Liver (tissue), 9 donors: ENCODE data around the gene CMIP. TPM values are rescaled to one million over a fixed set of nuclear protein-coding genes. Genes with fewer than 3 reads are reported as not detected.
"Not testable (repeated sequence)": the region's sequence is repeated elsewhere in the genome, so short reads cannot be mapped to it uniquely, and the experiment has no call there.

Experiments
- DNase-seq: peaks from one replicate; pipeline ENCODE4 v3.0.0-alpha.2; 2017; ENCODE audit warnings: low spot score
- H3K27ac ChIP-seq, 2 donors: one replicate each; pipeline ENCODE4 v1.7.0; 2013; ENCODE audit warnings: inconsistent platforms in 2 of 2, low read length in 2 of 2, control low read depth in 1 of 2, low read depth in 1 of 2, mild to moderate bottlenecking in 1 of 2
- H3K27me3 ChIP-seq, 4 donors: one replicate each; pipeline versions ENCODE4 v1.6.1 to v1.7.0; 2013; ENCODE audit warnings: low read length in 3 of 4, inconsistent platforms in 1 of 4, mild to moderate bottlenecking in 1 of 4, moderate library complexity in 1 of 4; ENCODE audit not compliant: control insufficient read depth in 4 of 4, insufficient read depth in 4 of 4
- H3K36me3 ChIP-seq, 4 donors: one replicate each; pipeline versions ENCODE4 v1.6.1 to v1.7.0; 2013; ENCODE audit warnings: low read length in 3 of 4, mild to moderate bottlenecking in 3 of 4, low read depth in 1 of 4, moderate library complexity in 1 of 4; ENCODE audit not compliant: control insufficient read depth in 4 of 4, insufficient read depth in 3 of 4
- H3K4me1 ChIP-seq, 4 donors: one replicate each; pipeline versions ENCODE4 v1.6.1 to v1.7.0; 2013; ENCODE audit warnings: low read length in 3 of 4, mild to moderate bottlenecking in 3 of 4, moderate library complexity in 1 of 4; ENCODE audit not compliant: control insufficient read depth in 4 of 4, insufficient read depth in 4 of 4
- H3K4me3 ChIP-seq, 3 donors: one replicate each; pipeline versions ENCODE4 v1.6.1 to v1.7.0; 2013; ENCODE audit warnings: low read length in 3 of 3, control low read depth in 1 of 3, low read depth in 1 of 3, mild to moderate bottlenecking in 1 of 3
- H3K9ac ChIP-seq, 2 donors: one replicate each; pipeline ENCODE4 v1.7.0; 2013; ENCODE audit warnings: low read length in 2 of 2, mild to moderate bottlenecking in 2 of 2, moderate library complexity in 2 of 2, control low read depth in 1 of 2, low read depth in 1 of 2
- H3K9me3 ChIP-seq, 4 donors: one replicate each; pipeline versions ENCODE4 v1.6.1 to v1.7.0; 2013; ENCODE audit warnings: low read length in 3 of 4; ENCODE audit not compliant: control insufficient read depth in 4 of 4
- EGR1 ChIP-seq, 2 donors: IDR thresholded peaks; 2 replicates each; pipeline ENCODE4 v1.6.1; 2016 to 2018; ENCODE audit warnings: antibody characterized with exemption in 2 of 2, low read depth in 2 of 2
- FOXA1 ChIP-seq: IDR thresholded peaks from 2 replicates; pipeline ENCODE4 v1.6.1; 2016; ENCODE audit warnings: antibody characterized with exemption
- FOXA2 ChIP-seq: IDR thresholded peaks from 2 replicates; pipeline ENCODE4 v1.6.1; 2016; ENCODE audit warnings: antibody characterized with exemption
- GABPA ChIP-seq, 2 donors: IDR thresholded peaks in 1 of 2; conservative IDR thresholded peaks in 1 of 2; 2 replicates each; pipeline ENCODE4 v1.6.1; 2016; ENCODE audit warnings: antibody characterized with exemption in 2 of 2, mild to moderate bottlenecking in 1 of 2, moderate library complexity in 1 of 2
- HNF4A ChIP-seq, 2 donors: conservative IDR thresholded peaks; 2 replicates each; pipeline ENCODE4 v1.6.1; 2016; ENCODE audit warnings: antibody characterized with exemption in 2 of 2, mild to moderate bottlenecking in 2 of 2
- HNF4G ChIP-seq: IDR thresholded peaks from 2 replicates; pipeline ENCODE4 v1.6.1; 2016; ENCODE audit warnings: antibody characterized with exemption
- JUND ChIP-seq, 2 donors: IDR thresholded peaks; 2 replicates each; pipeline ENCODE4 v1.6.1; 2016; ENCODE audit warnings: antibody characterized with exemption in 2 of 2
- RAD21 ChIP-seq, 2 donors: IDR thresholded peaks; 2 replicates each; pipeline ENCODE4 v1.6.1; 2016; ENCODE audit warnings: antibody characterized with exemption in 2 of 2, mild to moderate bottlenecking in 2 of 2
- REST ChIP-seq: IDR thresholded peaks from 2 replicates; pipeline ENCODE4 v1.6.1; 2016; ENCODE audit warnings: antibody characterized with exemption, mild to moderate bottlenecking
- RXRA ChIP-seq, 2 donors: IDR thresholded peaks; 2 replicates each; pipeline ENCODE4 v1.6.1; 2017 to 2018; ENCODE audit warnings: antibody characterized with exemption in 2 of 2, mild to moderate bottlenecking in 1 of 2
- SP1 ChIP-seq: IDR thresholded peaks from 2 replicates; pipeline ENCODE4 v1.6.1; 2018; ENCODE audit warnings: antibody characterized with exemption, mild to moderate bottlenecking
- TAF1 ChIP-seq: conservative IDR thresholded peaks from 2 replicates; pipeline ENCODE4 v1.6.1; 2016; ENCODE audit warnings: antibody characterized with exemption, mild to moderate bottlenecking
- YY1 ChIP-seq: IDR thresholded peaks from 2 replicates; pipeline ENCODE4 v1.6.1; 2016; ENCODE audit warnings: antibody characterized with exemption, mild to moderate bottlenecking
- WGBS: extraction: QIAGEN DNeasy Blood & Tissue Kit; methylation state at CpG from one replicate; pipeline ENCODE4 v1.1.7; 2013; 5-methylcytosine and 5-hydroxymethylcytosine counted together
- polyA plus RNA-seq, 2 donors: library from polyadenylated mRNA; stranded (reverse) in 1 of 2; unstranded in 1 of 2; fragments of 200-250 nt in 1 of 2; fragments of >200 nt in 1 of 2; fragmentation: Nextera tagmentation in 1 of 2; extraction: Ambion mirVana in 1 of 2; gene quantifications; one replicate each; pipeline versions ENCODE4 v1.2.1 to v1.2.3, GENCODE V29; 2013 to 2015
- total RNA-seq, 2 donors: library from RNA; depleted of rRNA; stranded (reverse); fragments of >200 nt; gene quantifications; one replicate each; pipeline ENCODE4 v1.2.3, GENCODE V29; 2014
- TF ChIP-seq, protein P1 (sequence below): IDR thresholded peaks from 2 replicates; pipeline ENCODE4 v1.6.1; 2016; ENCODE audit warnings: antibody characterized with exemption
- TF ChIP-seq, protein P2 (sequence below): IDR thresholded peaks from 2 replicates; pipeline ENCODE4 v1.6.1; 2016; ENCODE audit warnings: antibody characterized with exemption
- TF ChIP-seq, protein P3 (sequence below): IDR thresholded peaks from 2 replicates; pipeline ENCODE4 v1.6.1; 2016; ENCODE audit warnings: antibody characterized with exemption
- donor health status: healthy.
- donor health status: healthy.
- donor health status: healthy.
- donor health status: healthy.
- donor health status: healthy.

CMIP gene
- total and polyA plus RNA-seq, 4 donors = 1.7 to 15.6 (median 10.1) TPM

DNA sequence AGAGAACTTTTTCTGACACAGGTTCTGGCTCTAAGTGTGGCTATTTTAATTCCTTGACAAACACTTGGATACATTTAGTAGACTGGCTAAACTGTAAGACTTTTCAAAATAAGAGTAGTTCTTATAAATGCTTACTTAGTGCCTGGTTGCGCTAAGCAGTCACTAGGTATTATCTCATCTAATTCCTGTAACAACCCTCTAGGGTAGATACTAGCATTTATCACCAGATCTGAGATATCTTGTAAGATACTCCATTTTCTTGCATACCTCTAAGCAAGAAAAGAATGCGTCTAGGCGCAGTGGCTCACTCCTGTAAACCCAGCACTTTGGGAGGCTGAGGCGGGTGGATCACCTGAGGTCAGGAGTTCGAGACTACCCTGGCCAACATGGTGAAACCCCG is 131.2 kb downstream of the CMIP start (continued):
- TF ChIP-seq, protein P1, sequence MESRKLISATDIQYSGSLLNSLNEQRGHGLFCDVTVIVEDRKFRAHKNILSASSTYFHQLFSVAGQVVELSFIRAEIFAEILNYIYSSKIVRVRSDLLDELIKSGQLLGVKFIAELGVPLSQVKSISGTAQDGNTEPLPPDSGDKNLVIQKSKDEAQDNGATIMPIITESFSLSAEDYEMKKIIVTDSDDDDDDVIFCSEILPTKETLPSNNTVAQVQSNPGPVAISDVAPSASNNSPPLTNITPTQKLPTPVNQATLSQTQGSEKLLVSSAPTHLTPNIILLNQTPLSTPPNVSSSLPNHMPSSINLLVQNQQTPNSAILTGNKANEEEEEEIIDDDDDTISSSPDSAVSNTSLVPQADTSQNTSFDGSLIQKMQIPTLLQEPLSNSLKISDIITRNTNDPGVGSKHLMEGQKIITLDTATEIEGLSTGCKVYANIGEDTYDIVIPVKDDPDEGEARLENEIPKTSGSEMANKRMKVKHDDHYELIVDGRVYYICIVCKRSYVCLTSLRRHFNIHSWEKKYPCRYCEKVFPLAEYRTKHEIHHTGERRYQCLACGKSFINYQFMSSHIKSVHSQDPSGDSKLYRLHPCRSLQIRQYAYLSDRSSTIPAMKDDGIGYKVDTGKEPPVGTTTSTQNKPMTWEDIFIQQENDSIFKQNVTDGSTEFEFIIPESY = no peak
- TF ChIP-seq HNF4G (no peak), TAF1 (no peak), JUND (IDR thresholded peaks at IDR 0.05) (no peak), RAD21 (IDR thresholded peaks at IDR 0.05) (no peak), YY1 (no peak), SP1 (no peak), HNF4A (conservative IDR thresholded peaks at IDR 0.05) (no peak), FOXA2 (no peak), RXRA (IDR thresholded peaks at IDR 0.05) (no peak)
- TF ChIP-seq, protein P2, sequence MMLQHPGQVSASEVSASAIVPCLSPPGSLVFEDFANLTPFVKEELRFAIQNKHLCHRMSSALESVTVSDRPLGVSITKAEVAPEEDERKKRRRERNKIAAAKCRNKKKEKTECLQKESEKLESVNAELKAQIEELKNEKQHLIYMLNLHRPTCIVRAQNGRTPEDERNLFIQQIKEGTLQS = no peak

- TF ChIP-seq JUND (IDR thresholded peaks at IDR 0.05) = no peak
- TF ChIP-seq, protein P3, sequence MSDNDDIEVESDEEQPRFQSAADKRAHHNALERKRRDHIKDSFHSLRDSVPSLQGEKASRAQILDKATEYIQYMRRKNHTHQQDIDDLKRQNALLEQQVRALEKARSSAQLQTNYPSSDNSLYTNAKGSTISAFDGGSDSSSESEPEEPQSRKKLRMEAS = no peak
- no peak for TF ChIP-seq HNF4A (conservative IDR thresholded peaks at IDR 0.05)
- Histone ChIP-seq H3K27ac (no peak overlapping the region), H3K4me3 (no peak overlapping the region), H3K9me3 (no peaks in the 10 kb centered on the region), H3K4me1 (peaks cover 0 to 17% (median 13%) of the 10 kb centered on the region in 4 donors), H3K27me3 (no peaks in the 10 kb centered on the region), H3K36me3 (no peaks in the 10 kb centered on the region), H3K9ac (no peak overlapping the region)
- WGBS = 87% methylated on average over 1 of the region's 1 CpG
- no peak for DNase-seq
These were observed 132.1 kb downstream of the CMIP start for GRCh38 chr16:81576696-81577095.

DNA sequence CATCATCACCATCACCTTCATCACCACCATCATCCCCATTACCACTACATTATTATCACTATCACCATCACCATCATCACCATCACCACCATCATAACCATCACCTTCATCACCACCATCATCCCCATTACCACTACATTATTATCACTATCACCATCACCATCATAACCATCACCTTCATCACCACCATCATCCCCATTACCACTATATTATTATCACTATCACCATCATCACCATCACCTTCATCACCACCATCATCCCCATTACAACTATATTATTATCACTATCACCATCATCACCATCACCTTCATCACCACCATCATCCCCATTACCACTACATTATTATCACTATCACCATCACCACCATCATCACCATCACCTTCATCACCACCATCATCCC is 132.7 kb downstream of the CMIP start:
- not testable (repeated sequence) for DNase-seq, H3K27ac ChIP-seq, H3K4me3 ChIP-seq, H3K9ac ChIP-seq, H3K36me3 ChIP-seq, H3K9me3 ChIP-seq, H3K27me3 ChIP-seq
- peaks cover 0 to 18% (median 13%) of the 10 kb centered on the region in 4 donors for H3K4me1 ChIP-seq

GRCh38 chr16:81578076-81578475 is 133.5 kb downstream of the CMIP start:
- Histone ChIP-seq H3K36me3 (no peaks in the 10 kb centered on the region), H3K27me3 (no peaks in the 10 kb centered on the region), H3K27ac (no peak overlapping the region), H3K4me1 (peaks cover 2 to 26% (median 16%) of the 10 kb centered on the region in 4 donors), H3K4me3 (no peak overlapping the region), H3K9ac (no peak overlapping the region), H3K9me3 (no peaks in the 10 kb centered on the region)
- DNase-seq = no peak
- WGBS = 96% methylated on average over 2 of the region's 2 CpGs
- TF ChIP-seq HNF4G (no peak), FOXA2 (no peak), FOXA1 (no peak), EGR1 (IDR thresholded peaks at IDR 0.05; ENCODE audit: low read depth in 2 of 2) (no peak), YY1 (no peak), TAF1 (no peak), REST (no peak), RXRA (IDR thresholded peaks at IDR 0.05) (no peak), JUND (IDR thresholded peaks at IDR 0.05) (no peak), GABPA (IDR thresholded peaks at IDR 0.05 in 1 of 2, conservative IDR thresholded peaks at IDR 0.05 in 1 of 2) (no peak), HNF4A (conservative IDR thresholded peaks at IDR 0.05) (no peak), RAD21 (IDR thresholded peaks at IDR 0.05) (no peak)
- TF ChIP-seq, protein P1 = no peak
- TF ChIP-seq, protein P3 = no peak
- TF ChIP-seq, protein P2 = no peak
